T-helper 1 cell treated with Interleukin-12 subunit alpha and Interleukin-12 subunit beta and Interleukin-4 antibody, amounts not matched to agents 30 μg/mL and 1 μg/mL, for 36 hours (primary cell): ENCODE data around the gene MYL2.
"Not testable (repeated sequence)": the region's sequence is repeated elsewhere in the genome, so short reads cannot be mapped to it uniquely, and the experiment has no call there.

ENCODE experiments used
- H3K27ac Mint-ChIP-seq: one replicate; pipeline ENCODE4 v1.8.0; 2021; ENCODE audit warnings: mild to moderate bottlenecking, mixed read lengths
- H3K27me3 Mint-ChIP-seq: one replicate; pipeline ENCODE4 v1.8.0; 2021; ENCODE audit warnings: low read depth, mixed read lengths
- H3K36me3 Mint-ChIP-seq: one replicate; pipeline ENCODE4 v1.8.0; 2021; ENCODE audit warnings: low read depth, mixed read lengths
- H3K4me1 Mint-ChIP-seq: one replicate; pipeline ENCODE4 v1.8.0; 2021; ENCODE audit warnings: low read depth, mixed read lengths
- H3K4me3 Mint-ChIP-seq: one replicate; pipeline ENCODE4 v1.8.0; 2021; ENCODE audit warnings: mild to moderate bottlenecking, moderate library complexity, mixed read lengths
- H3K9me3 Mint-ChIP-seq: one replicate; pipeline ENCODE4 v1.8.0; 2021; ENCODE audit warnings: mixed read lengths

MYL2 gene, protein sequence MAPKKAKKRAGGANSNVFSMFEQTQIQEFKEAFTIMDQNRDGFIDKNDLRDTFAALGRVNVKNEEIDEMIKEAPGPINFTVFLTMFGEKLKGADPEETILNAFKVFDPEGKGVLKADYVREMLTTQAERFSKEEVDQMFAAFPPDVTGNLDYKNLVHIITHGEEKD

DNA sequence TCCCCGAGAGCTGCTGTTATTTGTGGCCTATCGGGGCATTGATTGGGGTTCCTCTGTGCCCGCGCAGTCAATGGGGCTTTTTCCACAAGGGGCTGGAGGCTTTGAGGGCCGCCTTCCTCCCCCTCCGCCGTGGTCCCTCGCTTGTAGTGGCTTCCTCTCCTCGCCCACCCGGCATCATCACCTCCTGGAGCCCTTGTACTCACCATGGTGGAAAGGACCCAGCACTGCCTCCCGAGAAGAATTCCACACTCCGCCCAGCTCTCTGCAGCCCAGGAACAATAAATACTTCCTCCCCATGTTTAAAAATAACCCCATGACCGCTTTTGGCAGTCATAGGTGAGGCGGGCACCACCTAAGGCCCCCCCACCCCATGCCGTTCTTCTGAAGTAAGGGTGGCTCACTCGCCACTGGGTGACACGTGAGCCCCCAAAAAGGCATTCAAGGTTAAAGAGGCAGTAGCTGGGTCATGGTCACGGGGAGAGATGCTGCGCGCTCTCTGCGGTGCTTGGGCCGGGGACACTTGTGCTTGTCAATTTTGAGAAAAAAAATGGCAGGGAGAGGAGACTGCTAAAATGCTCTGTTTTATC, at the start of gene MYL2:
Gene MYL2 (minus strand): TSS at position 256 of the 587 bp plus-strand sequence. CDS start 50 bp downstream, at position 206.
- H3K9me3 Mint-ChIP-seq = no peaks in the 10 kb centered on the region
- H3K27ac Mint-ChIP-seq = no peak within 1 kb of the TSS
- H3K4me3 Mint-ChIP-seq = no peak within 1 kb of the TSS
- H3K36me3 Mint-ChIP-seq = no peaks in the 10 kb centered on the region
- H3K27me3 Mint-ChIP-seq = peaks cover 11% of the 10 kb centered on the region
- H3K4me1 Mint-ChIP-seq = no peaks in the 10 kb centered on the region

DNA sequence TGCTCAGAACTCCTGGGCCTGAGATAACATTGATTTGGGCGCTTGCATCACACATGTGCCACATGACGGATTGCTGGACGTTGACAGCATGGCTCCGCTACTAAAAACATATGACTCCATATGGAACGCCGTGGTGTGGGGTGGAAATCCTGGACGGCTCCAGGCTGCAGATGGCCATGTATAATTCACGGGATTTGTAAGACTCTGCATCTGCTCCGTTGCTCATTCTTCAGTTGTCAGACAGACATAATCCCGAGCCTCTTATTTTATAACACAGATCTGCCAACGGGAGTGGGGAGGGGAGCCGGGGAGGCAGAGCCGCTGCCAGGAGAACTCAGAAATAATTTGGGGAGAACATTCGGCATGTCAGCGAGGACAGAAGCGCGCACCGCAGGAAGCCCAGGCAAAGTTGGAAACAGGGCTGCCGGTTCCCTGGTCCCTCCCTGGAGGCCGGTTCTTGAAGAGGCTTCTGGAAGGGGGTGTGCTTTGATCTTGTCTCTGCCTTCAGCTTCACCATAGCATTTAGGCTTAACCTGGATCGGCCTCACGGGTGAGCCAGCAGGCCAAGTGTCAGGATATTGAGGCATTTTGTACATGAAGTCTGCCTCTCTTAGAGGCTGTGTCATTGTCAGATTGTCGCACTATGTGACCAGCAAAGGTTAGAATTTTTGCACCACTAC, 45.8 kb upstream of the MYL2 start:
- Mint-ChIP-seq H3K4me3 (no peak overlapping the region), H3K27ac (no peak overlapping the region), H3K9me3 (no peaks in the 10 kb centered on the region), H3K36me3 (no peaks in the 10 kb centered on the region), H3K27me3 (peaks cover 4% of the 10 kb centered on the region), H3K4me1 (no peaks in the 10 kb centered on the region)

GRCh38 chr12:110965574-110965973, 45.2 kb upstream of the MYL2 start:
- Mint-ChIP-seq H3K27ac (no peak overlapping the region), H3K36me3 (no peaks in the 10 kb centered on the region), H3K9me3 (no peaks in the 10 kb centered on the region)

DNA sequence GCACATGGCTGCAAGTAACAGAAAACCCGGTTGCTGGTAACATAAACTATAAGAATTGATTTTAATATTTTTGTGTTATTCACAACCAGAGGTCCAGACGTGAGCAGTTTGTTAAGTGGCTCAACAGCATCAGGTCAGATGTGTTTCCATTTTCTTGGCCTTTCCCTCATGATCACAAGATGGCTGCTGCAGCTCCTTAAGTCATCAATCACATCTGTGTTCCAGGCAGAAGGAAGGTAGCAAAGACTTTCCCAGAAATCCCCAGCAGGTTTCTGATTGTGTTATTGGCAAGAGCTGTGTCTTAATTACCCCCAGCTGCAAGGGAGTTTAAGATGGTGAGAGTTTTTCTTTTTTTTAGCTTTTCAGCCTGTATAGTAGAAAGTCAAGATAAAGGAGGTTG, 40.4 kb upstream of the MYL2 start:
- Mint-ChIP-seq H3K27me3 (no peaks in the 10 kb centered on the region), H3K9me3 (no peaks in the 10 kb centered on the region), H3K4me1 (no peaks in the 10 kb centered on the region), H3K27ac (no peak overlapping the region), H3K36me3 (no peaks in the 10 kb centered on the region), H3K4me3 (no peak overlapping the region)

More at GRCh38 chr12:110965574-110965973, 45.2 kb upstream of the MYL2 start:
- no peaks in the 10 kb centered on the region for H3K4me1 Mint-ChIP-seq
- no peak overlapping the region for H3K4me3 Mint-ChIP-seq
- H3K27me3 Mint-ChIP-seq = peaks cover 4% of the 10 kb centered on the region

GRCh38 chr12:110957652-110958051, 37.3 kb upstream of the MYL2 start:
- Mint-ChIP-seq H3K36me3 (no peaks in the 10 kb centered on the region), H3K4me1 (no peaks in the 10 kb centered on the region), H3K4me3 (no peak overlapping the region), H3K27me3 (no peaks in the 10 kb centered on the region), H3K27ac (no peak overlapping the region), H3K9me3 (no peaks in the 10 kb centered on the region)

- Mint-ChIP-seq H3K4me3 (no peak overlapping the region), H3K36me3 (no peaks in the 10 kb centered on the region), H3K27me3 (no peaks in the 10 kb centered on the region), H3K4me1 (no peaks in the 10 kb centered on the region), H3K9me3 (no peaks in the 10 kb centered on the region), H3K27ac (no peak overlapping the region)
Measured at GRCh38 chr12:110957159-110957558, 36.8 kb upstream of the MYL2 start.

DNA sequence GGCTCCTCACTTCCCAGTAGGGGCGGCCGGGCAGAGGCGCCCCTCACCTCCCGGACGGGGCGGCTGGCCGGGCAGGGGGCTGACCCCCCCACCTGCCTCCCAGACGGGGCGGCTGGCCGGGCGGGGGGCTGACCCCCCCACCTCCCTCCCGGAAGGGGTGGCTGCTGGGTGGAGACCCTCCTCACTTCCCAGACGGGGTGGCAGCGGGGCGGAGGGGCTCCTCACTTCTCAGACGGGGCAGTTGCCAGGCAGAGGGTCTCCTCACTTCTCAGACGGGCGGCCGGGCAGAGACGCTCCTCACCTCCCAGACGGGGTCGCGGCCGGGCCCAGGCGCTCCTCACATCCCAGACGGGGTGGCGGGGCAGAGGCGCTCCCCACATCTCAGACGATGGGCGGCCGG, 30.5 kb upstream of the MYL2 start:
- H3K27me3 Mint-ChIP-seq, H3K36me3 Mint-ChIP-seq, H3K4me1 Mint-ChIP-seq: not testable (repeated sequence)

GRCh38 chr12:110950466-110950865, 30.1 kb upstream of the MYL2 start:
- H3K36me3 Mint-ChIP-seq, H3K27ac Mint-ChIP-seq, H3K4me3 Mint-ChIP-seq, H3K4me1 Mint-ChIP-seq, H3K27me3 Mint-ChIP-seq: not testable (repeated sequence)
- peaks cover 11% of the 10 kb centered on the region for H3K9me3 Mint-ChIP-seq

More for the DNA sequence above, 30.5 kb upstream of the MYL2 start:
- not testable (repeated sequence) for H3K9me3 Mint-ChIP-seq, H3K4me3 Mint-ChIP-seq, H3K27ac Mint-ChIP-seq

GRCh38 chr12:110948041-110948440, 27.7 kb upstream of the MYL2 start:
- no peak overlapping the region for H3K4me3 Mint-ChIP-seq
- no peak overlapping the region for H3K27ac Mint-ChIP-seq
- no peaks in the 10 kb centered on the region for H3K36me3 Mint-ChIP-seq
- no peaks in the 10 kb centered on the region for H3K27me3 Mint-ChIP-seq
- H3K4me1 Mint-ChIP-seq = no peaks in the 10 kb centered on the region
- H3K9me3 Mint-ChIP-seq = peaks cover 11% of the 10 kb centered on the region

DNA sequence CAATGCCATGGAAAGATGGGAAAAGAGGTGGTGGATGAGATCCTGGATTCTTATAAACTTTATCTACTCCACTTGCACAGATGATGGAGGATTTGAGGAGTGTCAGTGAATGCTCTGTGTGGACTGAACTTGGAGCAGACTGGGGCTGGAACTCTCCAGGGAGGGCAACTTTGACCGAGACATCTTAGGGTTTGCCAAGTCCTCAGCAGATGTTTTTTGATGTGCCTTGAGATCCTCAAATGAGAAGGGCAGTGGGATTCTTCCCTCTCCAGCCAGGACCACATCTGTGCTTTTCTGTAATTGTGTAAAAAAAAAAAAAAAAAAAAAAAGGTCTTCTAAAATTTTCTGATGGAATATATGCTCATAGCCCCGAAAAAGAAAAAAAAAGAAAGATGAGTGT, 23.0 kb upstream of the MYL2 start:
- H3K4me1 Mint-ChIP-seq = no peaks in the 10 kb centered on the region
- no peaks in the 10 kb centered on the region for H3K36me3 Mint-ChIP-seq
- H3K4me3 Mint-ChIP-seq = no peak overlapping the region
- peaks cover 11% of the 10 kb centered on the region for H3K9me3 Mint-ChIP-seq
- peaks cover 5% of the 10 kb centered on the region for H3K27me3 Mint-ChIP-seq
- no peak overlapping the region for H3K27ac Mint-ChIP-seq

- H3K4me3 Mint-ChIP-seq = no peak overlapping the region
- H3K36me3 Mint-ChIP-seq = no peaks in the 10 kb centered on the region
- H3K9me3 Mint-ChIP-seq = peaks cover 9% of the 10 kb centered on the region
- H3K27ac Mint-ChIP-seq = no peak overlapping the region
- peaks cover 13% of the 10 kb centered on the region for H3K27me3 Mint-ChIP-seq
- H3K4me1 Mint-ChIP-seq = peaks cover 1% of the 10 kb centered on the region
Measured at GRCh38 chr12:110941391-110941790, 21.0 kb upstream of the MYL2 start.

- Mint-ChIP-seq H3K9me3 (peaks cover 4% of the 10 kb centered on the region), H3K27ac (no peak overlapping the region), H3K36me3 (no peaks in the 10 kb centered on the region), H3K27me3 (peaks cover 15% of the 10 kb centered on the region), H3K4me1 (peaks cover 1% of the 10 kb centered on the region), H3K4me3 (no peak overlapping the region)
Measured at GRCh38 chr12:110940933-110941332, 20.6 kb upstream of the MYL2 start.

GRCh38 chr12:110940296-110940695, 19.9 kb upstream of the MYL2 start:
- peaks cover 1% of the 10 kb centered on the region for H3K4me1 Mint-ChIP-seq
- no peaks in the 10 kb centered on the region for H3K36me3 Mint-ChIP-seq
- no peaks in the 10 kb centered on the region for H3K9me3 Mint-ChIP-seq
- H3K4me3 Mint-ChIP-seq = no peak overlapping the region
- H3K27me3 Mint-ChIP-seq = peaks cover 15% of the 10 kb centered on the region
- H3K27ac Mint-ChIP-seq = no peak overlapping the region

GRCh38 chr12:110937104-110937641, 16.8 kb upstream of the MYL2 start:
- Mint-ChIP-seq H3K4me1 (peaks cover 1% of the 10 kb centered on the region), H3K27me3 (peaks cover 10% of the 10 kb centered on the region), H3K27ac (no peak overlapping the region), H3K36me3 (no peaks in the 10 kb centered on the region), H3K9me3 (no peaks in the 10 kb centered on the region), H3K4me3 (no peak overlapping the region)
